ENCODE data around the gene SKP1.

Gene SKP1

DNA sequence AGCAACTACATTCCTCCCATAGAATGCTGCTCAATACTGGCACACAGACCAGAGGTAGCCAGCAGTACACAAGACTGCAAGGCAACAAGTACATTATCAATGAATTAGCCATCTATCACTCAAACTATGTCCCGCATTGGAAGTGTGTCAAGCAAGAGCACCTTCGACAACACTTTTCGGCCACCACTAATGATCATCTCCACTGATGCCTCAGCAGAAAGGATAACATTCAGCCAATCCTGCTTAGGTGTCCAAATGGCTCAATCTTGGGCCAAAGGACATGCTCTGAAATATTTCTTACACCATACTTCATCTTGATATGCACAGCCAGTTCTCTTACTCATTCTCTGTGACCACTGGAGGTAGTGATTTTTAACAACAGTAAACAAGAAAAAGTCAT lies 25.0 kb downstream of the SKP1 start:
- no peak for TF ChIP-seq ZFX (IDR thresholded peaks at IDR 0.05; ENCODE audit: borderline replicate concordance)
- no peak overlapping the region for H3K27ac ChIP-seq

DNA sequence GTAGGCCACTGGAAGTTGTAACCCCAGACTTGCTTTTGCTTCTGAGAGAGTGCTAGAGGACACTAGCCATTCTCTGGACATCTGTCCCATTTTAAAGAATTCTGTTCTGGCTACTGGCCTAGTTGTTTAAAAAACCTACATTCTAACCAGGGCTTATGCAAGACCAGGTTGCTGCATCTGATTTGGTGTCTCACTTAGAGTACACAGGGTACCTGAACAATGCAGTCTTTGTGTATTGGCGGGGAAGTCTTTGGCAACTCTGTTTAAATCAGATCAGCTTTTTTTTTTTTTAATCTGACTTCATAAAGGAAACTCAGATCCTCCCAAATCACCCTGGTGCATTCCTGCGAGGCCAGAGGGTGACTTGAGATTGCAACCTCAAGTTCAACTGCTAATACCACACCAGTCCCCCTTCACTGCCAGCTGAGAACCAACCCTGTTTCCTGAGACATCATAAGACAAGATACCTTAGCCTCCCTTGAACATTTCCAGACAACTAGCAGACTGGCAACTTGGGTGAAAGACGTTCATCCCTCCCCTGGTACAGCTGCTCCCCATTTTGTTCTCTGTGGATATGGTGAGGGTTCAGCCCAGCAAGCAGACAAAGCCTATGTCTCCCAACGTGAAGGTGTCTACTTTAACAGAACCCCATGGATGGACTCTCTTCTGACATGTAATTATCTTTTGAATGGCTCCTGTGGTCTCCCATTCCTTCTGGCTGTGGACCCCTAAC lies 27.0 kb downstream of the SKP1 start:
- H3K27ac ChIP-seq = peak overlapping the region; percentile 4; the same call in 1 of the 2 replicates
- TF ChIP-seq ZFX (IDR thresholded peaks at IDR 0.05; ENCODE audit: borderline replicate concordance) (no peak), CTCF (IDR thresholded peaks at IDR 0.05) (no peak)

DNA sequence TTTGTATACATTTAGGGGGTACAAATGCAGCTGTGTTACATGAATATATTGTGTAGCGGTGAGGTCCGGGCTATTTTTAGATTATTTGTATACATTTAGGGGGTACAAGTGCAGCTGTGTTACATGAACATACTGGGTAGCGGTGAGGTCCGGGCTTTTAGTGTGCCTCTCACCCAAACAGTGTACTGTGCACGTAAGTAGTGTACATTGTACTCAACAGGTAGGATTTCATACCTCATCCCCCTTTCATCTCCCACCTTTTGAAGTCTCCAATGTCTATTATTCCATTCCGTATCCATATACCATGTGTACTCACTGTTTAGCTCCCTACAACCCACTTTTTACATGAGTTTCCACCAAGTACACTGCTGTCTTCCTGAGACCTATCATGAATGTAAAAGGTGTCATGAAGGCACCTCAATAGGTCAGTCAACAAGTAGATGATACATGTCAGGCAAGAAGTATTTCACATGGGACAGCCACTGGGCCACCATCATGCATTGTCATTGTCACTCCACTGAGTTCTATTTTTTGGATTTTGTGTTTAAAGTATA lies 27.7 kb downstream of the SKP1 start:
- no peak for TF ChIP-seq CTCF (IDR thresholded peaks at IDR 0.05)
- no peak for TF ChIP-seq ZFX (IDR thresholded peaks at IDR 0.05; ENCODE audit: borderline replicate concordance)
- no peak overlapping the region for H3K27ac ChIP-seq

- no peak overlapping the region for H3K27ac ChIP-seq
Measured at GRCh38 chr5:134148316-134148715, 28.4 kb downstream of the SKP1 start.

GRCh38 chr5:134146651-134147518 lies 29.9 kb downstream of the SKP1 start:
- H3K27ac ChIP-seq = no peak overlapping the region
- TF ChIP-seq ZFX (IDR thresholded peaks at IDR 0.05; ENCODE audit: borderline replicate concordance) (no peak), CTCF (IDR thresholded peaks at IDR 0.05) (no peak)

More at GRCh38 chr5:134148316-134148715, 28.4 kb downstream of the SKP1 start:
- TF ChIP-seq ZFX (IDR thresholded peaks at IDR 0.05; ENCODE audit: borderline replicate concordance) = no peak
- TF ChIP-seq CTCF (IDR thresholded peaks at IDR 0.05) = no peak

GRCh38 chr5:134145779-134146581 lies 30.8 kb downstream of the SKP1 start:
- H3K27ac ChIP-seq = no peak overlapping the region
- TF ChIP-seq ZFX (IDR thresholded peaks at IDR 0.05; ENCODE audit: borderline replicate concordance) = no peak
- TF ChIP-seq CTCF (IDR thresholded peaks at IDR 0.05) = peak; percentile 85
